NOMO-1 treated with DMSO at 0.1 percent for 48 hours (cell line): ENCODE measurements around the gene FBRSL1.

Source experiments
- DNase-seq: peaks from one replicate; lab custom pipeline; 2025; ENCODE audit not compliant: unreplicated experiment; lab: John Stamatoyannopoulos, UW

FBRSL1 gene

DNA sequence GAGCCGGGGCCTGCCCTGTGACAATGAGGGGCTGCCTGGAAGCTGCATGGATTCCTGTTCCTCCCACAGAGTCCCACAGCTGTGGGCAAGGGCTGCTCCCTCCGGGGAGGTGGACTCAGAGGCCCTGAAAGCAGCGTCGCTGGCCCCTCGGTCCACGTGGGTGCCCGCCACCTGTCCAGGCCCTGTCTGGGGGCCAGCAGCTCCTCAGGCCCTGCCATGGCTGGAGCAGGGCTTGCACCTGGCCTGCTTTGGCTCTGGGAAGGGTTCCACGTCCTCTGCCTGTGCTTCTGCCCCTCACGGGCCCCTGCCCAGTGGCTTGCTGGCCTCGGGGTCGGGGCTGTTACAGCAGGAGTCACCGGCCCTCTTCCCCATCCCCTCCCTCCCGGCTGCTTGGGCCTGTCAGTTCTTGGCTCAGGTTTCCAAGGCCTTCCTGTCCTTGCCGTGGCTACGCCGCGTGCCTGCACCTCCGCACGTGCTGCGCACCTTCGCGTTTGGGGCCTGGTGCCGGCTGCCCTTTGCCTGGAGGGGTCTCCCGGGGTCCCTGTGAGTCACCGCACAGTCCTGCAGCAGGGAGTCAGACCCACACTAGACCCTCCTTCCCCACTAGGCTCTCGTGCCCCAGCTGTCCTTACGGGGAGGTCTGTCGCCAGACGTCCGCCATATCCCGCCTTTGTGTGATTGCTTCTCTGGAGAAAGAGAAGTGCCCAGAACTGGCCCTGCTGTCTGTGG, 5.8 kb downstream of the FBRSL1 start:
- DNase-seq, result no peak

DNA sequence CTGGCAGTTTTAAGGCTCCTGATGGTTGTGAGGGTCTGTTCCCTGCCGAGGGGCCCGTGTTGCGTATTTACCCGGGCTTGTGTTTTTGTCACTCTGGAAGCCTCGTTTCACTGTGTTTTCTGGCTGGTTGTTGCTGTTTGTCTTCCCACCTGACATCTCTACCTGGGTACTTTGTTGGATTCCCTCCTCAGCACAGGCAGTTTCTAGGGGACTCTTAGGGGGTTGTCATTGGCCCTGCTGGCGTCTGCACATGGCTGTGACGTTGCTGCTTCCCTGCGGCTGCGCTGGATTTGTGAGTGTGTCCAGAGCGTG, 6.4 kb downstream of the FBRSL1 start:
- no peak for DNase-seq

DNA sequence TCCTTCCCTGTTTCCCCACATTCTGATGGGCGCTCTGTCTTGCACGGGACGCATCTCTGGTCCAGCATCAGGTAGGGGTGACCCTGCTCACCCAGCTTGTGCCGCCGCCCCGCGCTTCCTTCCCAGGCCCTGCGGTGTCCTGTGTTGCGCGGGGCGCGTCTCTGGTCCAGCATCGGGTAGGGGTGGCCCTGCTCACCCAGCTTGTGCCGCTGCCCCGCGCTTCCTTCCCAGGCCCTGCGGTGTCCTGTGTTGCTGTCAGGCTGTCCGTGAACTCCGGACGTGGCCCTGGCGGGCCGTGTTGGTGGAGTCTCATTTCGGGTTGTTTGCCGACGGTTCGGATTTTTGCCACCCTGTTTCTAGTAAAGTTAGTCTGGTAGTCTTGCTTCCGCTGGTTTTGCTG, 6.8 kb downstream of the FBRSL1 start:
- DNase-seq, result no peak

DNA sequence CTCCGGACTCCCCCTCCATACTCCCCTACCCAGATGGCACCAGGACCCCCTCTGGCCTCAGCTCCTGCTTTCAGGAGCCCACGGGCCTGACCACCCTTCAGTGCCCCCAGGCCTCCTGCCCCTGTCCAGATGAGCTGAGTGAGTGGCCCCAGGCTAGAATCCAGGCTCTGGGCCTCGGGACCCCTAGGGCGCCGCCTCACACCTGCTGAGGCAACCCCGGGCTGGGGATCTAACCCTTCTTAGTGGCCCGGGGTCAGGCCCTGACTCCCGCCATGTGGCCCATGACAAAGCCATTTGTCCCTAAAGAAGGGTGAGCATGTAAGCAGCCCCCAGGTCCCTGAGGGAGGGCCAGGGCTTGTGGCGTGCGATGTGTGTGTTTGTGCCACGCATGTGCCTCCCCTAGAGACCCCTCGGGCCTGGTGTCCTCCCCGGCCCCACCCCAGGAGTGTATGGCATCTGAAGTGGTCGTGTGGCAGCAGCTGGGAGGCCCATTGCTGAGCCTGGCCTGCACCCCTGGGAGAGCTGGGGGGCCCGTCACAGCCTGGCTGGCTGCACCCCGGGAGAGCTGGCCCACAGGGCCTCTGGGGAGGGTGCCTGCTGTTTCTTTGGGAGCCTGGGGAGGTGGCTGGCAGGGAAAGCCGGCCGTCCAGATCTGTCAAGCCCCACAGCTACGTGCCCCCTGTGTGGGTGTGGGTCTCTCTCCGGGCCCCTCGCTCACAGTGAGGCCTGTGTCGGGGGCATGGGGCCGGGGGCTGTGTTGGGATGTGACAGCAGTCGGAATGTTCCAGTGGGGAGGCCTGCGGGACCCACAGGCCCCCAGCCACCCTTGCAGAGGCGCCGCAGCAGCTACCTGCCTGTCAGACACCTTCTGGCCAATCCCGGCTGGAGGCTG, 7.8 kb downstream of the FBRSL1 start:
- DNase-seq, result no peak

DNA sequence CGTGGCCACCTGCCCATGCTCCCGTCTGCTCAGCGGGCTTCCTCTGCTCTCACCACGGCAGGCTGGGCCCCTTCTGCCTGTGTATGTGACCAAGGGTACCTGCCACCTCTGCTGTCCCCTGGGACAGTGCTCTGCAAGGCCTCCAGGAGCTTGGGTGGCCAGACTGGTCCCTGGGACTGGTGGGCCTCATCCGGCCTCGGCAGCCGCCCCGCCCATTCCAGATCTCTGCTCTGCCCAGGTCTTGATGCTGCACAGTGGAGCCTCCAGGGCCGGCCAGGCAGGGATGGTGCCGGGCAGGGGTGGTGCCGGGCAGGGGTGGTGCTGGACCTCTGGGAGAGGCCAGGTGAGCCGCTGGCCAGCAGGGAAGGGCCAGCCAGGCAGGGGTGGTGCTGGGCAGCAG, 9.0 kb downstream of the FBRSL1 start:
- DNase-seq, result no peak

DNA sequence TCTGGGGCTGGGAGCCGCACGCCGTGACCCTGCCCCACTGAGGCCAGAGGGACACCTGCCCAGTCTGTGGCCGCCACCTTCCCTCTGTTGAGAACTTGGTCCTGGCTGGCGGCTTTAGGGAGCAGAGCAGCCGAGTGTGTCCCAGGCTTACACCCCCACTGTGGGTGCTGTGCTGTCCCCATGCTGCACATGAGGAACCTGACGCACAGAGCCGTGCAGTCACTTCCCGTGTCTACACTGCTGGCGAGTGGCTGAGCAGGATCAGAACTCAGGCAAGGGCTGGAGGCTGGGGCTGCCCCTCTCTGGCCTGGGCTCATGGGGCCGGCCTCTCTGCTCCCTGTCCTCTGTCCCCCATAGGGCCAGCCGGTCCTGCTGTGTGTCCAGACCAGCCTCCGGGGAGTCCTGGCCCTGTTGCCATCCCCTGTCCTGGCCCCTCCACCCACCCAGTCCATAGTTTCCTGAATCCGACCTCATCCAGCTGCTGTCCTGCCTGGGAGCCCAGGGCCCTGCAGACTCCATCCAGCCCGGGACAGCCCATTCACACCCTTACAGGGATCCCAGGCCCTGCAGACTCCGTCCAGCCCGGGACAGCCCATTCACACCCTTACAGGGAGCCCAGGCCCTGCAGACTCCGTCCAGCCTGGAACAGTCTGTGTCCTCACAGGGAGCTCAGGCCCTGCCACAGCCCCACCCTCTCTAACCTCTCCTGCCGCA, 10.3 kb downstream of the FBRSL1 start:
- DNase-seq, result no peak

DNA sequence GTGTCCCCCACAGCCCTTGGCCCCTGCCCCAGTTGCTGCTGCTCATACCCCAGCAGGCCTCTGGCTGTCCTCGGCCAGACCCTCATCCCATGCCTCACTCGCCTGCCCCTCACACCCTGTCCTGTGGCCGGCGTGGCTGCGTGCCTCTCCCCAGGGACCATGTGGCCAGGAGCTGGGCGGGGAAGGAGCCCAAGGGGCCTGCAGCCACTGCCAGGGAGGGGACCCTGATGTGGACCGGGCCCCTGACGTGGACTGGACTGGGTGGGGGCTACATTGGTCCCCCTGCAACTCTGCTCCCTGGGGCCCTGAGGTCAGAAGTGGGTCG, 10.9 kb downstream of the FBRSL1 start:
- DNase-seq, result no peak

DNA sequence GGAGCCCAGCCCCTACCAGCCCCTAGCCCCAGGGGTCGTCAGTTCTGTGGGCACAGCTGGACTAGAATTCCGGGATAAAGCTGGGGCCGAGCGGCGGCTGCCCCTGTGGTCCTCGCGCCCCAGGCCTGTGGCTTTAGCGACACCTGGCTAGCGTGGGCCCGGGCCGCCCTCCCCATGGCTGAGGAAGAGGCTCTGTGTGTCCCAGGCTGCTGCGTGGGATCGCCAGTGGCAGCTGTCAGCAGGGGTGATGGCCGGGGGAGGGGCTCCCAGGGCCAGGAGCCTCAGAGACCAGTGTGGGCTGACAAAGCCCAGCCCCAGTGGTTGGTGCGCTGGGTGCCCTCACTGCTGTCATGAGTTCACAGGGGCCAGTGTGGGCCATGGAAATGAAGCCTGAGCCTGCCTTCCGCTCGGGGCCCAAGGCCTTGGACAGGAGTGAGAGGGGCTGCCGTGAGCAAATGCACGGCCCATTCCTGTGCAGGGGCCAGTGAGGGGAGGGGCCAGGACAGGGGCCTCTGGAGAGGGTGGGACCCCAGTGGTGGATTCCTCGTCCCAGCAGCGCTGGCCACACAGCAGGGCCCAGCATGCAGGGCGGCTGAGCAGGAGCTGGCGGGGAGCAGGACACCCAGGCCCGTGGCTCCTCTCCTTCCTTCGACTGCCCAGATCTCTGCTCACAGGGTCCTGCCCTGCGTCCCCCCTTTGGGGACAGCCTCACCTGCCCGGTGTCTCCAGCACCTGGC, 11.4 kb downstream of the FBRSL1 start:
- no peak for DNase-seq

DNA sequence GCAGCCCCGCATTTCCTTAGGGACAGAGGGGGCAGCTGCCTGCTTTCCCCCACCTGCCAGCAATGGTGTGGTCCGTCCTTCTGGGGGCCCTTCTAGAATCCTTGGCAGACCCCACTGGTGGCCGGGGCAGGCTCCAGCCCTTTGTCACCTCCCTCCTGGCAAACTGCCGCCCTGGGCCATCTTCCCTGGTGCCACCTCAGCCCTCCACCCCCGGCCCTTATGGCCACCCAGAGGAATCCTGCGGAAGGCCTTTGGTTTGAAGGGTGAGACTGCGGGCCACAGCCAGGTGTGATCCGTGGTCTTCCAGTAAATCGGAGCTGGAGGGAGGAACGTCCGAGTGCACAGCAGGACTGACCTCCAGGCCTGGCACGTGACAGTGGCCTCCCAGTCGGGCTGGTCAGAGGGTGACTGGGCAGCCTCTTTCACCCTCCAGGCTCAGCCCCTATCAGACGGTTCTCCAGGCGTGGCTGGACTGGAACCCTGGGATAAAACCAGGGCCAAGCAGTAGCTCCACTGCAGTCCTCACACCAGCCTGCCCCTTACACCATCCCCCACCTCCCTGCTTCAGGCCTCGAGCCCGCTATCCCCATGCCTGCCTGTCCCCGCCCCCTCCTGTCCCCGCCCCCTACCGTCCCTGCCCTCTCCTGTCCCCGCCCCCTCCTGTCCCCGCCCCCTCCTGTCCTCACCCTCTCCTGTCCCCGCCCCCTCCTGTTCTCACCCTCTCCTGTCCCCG, 12.4 kb downstream of the FBRSL1 start:
- DNase-seq, result no peak

DNA sequence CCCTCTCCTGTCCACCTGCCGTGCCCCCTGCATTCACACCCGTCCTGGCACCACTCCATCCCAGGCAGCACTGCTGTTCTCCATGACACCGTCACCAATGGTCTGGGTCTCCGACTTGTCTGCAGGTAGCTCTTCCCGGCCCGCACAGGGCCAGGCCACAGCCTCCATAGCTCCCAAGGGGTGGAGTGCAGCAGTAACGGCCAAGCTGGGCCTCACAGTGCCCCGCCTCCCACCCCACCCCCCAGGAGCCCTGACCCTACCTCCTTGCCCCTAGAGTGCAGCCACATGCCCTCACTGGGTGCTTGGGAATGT, 12.9 kb downstream of the FBRSL1 start:
- no peak for DNase-seq

DNA sequence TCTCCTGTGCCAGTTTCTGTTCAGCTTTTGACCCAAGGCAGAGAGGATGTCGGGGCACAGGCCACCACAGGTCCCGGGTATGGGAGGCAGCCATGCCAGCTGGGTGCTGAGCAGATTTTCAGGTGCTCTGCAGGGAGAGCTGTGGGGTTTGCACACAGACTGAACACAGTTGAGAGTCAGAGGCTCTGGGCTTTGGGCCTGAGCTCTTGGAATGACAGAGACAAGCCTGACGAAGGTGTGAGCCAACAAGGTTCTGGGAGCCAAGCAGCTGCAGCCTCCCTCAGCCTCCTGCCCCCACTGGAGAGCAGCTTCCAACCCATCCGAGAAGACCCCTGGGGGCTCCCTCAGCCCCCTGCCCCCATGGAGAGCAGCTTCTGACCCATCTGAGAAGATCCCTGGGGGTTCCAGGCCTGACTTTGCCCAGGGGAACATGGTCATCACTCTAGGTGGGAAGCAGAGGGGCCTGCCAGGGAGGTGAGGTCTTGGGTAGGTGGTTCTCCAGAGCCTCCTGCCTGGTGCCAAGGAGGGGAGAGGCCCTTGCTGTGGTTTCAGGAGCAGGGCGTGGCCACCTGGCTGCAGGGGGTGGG, 13.8 kb downstream of the FBRSL1 start:
- DNase-seq, result no peak

DNA sequence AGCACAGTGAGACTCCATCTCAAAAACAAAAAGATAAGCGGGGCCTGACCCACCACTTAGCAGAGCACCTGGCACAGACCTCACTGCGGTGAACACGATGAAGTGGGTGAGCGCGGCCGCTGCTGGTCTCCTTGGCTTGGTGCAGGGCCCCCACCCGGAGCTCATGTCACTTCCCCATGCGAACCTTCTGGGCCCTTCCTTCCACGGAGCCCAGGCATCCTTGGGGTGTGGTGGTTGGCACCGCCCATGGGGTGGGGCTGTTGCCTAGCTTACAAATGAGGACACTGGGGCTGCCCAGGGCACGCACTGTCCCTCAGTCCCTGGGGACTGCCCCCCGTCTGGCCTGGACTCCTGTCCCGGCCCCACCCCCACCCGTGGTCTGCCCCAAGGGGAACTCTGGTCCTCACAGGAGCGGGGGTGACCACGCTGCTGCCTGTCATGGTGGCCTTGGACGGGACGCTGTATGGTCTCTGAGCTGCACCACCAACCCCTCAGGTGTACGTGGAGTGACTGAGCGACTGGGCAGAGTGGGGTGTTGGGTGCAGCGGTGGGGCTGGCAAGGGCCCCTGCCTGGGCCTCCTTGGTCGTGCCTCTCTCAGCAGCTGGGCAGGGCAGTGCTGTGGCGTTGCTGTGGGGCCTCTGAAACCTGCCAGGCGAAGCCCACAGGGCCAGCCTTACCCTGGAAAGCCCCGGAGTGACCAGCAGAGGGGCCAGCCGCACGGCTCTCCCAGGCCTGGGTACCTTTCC, 15.3 kb downstream of the FBRSL1 start:
- DNase-seq, result peak; percentile 37

DNA sequence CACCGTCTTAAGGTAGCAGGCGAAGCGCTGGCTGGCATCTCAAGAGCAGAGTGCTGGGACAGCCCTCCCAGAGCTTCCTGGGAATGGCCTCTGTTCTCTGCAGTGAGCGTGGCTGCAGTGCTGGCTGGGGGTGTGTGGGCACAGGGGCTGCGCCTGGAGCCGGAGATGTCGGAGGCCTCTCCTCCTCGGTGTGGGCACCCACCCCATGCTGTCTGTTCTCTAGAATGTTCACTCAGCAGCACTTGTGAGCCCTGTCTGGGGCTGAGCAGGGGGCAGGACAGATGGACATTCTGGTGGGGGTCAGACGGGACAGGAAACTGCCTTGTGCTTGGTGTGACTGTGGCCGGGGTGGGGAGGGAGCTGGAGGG, 15.9 kb downstream of the FBRSL1 start:
- no peak for DNase-seq

DNA sequence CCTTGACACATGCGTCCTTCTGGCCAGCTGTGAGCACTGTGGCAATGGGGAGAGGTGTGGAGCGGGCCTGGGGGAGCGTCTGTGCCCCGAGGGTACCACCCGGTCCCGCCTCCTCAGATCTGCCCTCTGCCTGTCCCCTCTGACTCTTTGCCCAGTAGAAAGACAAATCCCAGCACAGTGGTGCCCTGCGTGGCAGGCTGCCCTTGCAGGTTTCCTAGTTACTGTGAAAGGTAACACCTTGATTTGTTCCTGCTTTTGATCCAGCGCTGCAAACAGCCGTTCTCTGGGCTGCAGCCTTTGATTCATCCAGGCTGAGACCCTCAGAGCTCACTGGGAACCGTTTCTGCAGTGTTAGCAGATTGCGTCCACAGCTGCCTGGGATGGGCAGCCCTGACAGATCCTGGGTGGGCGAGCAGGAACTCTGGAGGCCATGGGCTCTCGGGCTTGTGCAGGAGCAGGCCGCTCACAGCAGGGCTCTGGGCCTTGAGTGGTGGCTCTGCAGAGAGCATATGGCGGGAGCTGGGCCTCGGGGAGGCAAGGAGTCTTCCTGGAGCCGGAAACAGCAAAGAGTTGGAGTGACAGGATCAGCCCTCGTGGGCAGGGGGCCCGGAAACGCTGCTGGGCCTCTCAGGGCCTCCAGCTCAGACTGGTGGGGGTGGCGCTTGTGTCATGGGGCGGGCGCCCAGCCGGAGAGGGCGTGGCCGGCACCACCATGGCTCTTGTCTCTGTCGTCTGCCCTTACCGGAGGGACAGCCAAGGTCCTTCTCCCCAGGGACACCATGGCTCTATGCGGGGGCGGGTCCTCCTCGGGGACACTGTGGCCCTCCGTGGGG, 16.6 kb downstream of the FBRSL1 start:
- no peak for DNase-seq

DNA sequence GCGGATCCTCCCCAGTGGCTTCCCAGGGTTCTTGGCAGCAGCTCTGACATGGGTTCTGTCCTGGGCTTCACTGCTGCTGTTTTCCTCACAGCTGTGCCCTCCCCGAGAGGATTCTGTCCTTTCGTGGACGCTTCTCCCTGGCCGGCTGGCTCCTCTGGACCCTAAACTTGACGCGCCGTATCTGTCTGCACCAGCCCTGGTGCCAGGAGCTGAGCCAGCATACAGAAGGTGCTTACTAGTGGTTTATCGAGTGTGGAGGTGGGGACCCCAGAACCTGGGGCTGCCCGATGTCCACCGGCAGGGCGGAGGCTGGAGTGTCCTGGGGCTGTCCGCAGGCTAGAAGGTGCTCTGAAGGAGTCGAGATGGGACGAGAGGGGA, 17.2 kb downstream of the FBRSL1 start:
- no peak for DNase-seq

DNA sequence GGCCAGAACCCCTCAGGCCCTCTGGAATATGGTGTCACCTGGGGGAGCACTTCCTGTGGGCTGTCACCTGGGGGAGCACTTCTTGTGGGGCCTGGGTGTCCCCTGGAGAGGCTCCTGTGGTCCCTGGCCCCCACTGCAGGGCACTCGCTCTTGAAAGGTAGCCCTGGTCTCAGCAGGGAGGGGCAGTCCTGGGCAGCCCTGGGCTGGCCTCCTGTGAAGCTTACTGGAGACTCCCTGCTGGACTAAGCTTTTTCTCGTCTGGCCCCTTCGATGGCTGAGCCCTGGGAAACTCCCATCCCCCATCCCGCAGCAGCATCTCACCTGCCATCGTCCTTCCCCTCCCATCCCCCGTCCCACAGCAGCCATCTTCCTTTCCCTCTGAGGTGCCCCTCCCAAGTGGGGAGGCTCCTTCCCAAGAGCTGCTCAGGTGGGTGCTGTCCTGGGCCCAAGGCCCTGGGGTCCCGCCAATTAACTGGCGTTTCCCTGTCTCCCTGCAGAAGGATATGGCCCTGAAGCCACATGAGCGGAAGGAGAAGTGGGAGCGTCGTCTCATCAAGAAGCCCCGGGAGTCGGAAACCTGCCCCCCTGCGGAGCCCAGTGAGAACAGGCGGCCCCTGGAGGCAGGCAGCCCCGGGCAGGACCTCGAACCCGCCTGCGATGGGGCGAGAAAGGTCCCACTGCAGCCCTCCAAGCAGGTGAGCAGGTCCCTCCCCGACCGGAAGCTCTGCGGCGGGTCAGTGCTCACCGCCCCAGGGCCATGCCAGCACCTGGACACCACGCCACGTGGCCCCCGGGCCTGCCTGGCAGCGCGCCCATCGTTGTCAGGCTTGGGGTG, 17.9 kb downstream of the FBRSL1 start:
- DNase-seq, result no peak

DNA sequence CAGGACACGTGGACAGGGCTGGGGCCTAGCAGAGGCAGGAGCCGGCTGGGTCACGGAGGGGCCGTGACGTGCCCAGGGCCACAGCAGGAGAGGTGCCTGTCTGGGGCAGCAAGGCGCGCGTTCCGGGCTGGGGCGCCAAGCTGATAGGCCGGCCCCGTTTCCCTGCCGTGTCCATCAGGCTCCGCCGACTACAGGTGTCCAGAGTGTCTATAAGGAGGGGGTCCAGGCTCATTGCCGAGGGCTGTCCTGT, 18.5 kb downstream of the FBRSL1 start:
- DNase-seq, result no peak

DNA sequence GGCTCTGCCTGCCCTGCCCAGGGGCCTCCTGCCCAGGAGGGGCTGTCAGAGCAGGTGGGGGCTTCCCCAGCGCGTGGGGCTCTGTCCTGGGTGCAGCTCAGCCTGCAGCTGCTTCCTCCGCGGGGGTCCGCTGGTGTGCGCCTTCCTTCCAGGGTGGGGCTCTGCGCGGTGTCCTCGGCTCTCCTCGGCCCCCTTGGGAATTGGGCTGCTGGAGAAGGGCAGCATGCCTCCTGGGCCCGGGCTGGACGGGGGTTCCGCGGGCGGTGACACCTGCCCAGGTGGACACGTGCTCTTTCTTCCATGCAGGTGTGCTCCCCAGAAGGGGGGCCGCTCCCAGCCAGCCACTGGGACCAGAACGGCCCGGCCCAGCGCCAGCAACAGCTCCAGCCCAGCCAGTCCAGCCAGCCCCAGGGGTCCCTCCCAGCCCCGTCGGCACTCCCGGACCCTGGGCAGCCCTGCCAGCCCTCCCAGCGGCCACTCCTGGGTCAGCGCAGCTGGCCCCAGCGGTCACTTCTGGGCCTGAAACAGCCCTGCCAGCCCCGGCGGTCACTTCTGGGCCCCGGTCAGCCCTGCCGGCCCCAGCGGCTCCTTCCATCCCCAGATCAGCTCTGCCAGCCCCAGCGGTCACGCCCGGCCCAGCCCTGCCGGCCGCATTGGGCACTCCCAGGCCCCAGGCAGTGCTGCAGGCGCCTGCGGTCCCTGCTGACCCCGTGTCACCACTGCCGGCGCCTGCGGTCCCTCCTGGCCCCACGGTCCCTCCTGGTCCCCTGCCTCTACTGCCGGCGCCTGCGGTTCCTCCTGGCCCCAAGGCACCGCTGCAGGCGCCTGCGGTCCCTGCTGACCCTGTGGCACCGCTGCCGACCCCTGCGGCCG, 19.1 kb downstream of the FBRSL1 start:
- no peak for DNase-seq
